OCI-LY7 (cell line): ENCODE results near the gene CYP17A1. TPM values are rescaled to one million over a fixed set of nuclear protein-coding genes. Genes with fewer than 3 reads are reported as not detected.

Experiments
- BruUV-seq: library from RNA; stranded (reverse); fragments of 400-500 nt; replicated peaks from 2 replicates; lab custom pipeline; 2021; lab: Mats Ljungman, UMichigan
- CTCF ChIA-PET: fragments of 300-600 bp; sonication (Branson Sonifier 250); formaldehyde crosslinking; loops from one replicate; lab custom pipeline; 2022; ENCODE audit warnings: antibody characterized with exemption; ENCODE audit not compliant: unreplicated experiment; lab: Charles Lee
- POLR2A ChIA-PET: fragments of 300-600 bp; sonication (Branson Sonifier 250); formaldehyde crosslinking; loops from one replicate; lab custom pipeline; 2022; ENCODE audit warnings: antibody characterized with exemption; lab: Charles Lee
- DNase-seq: peaks from one replicate; pipeline ENCODE4 v3.0.0-alpha.2; 2015; ENCODE audit warnings: low spot score
- H2AFZ ChIP-seq: fragments of 200-600 bp; sonication (generic), shearing (Covaris generic); 2 replicates; pipeline ENCODE4 v1.6.1; 2014; ENCODE audit warnings: mild to moderate bottlenecking, antibody characterized with exemption, low read length, moderate library complexity
- H3K27ac ChIP-seq: fragments of 200-600 bp; sonication (generic); 2 replicates; pipeline ENCODE4 v1.5.1; 2014; ENCODE audit warnings: mixed run types, low read depth, mild to moderate bottlenecking, moderate library complexity, low read length, inconsistent platforms; ENCODE audit not compliant: poor library complexity, severe bottlenecking
- H3K36me3 ChIP-seq: fragments of 200-600 bp; sonication (generic); 2 replicates; pipeline ENCODE4 v1.6.1; 2014; ENCODE audit warnings: mild to moderate bottlenecking, antibody characterized with exemption, low read length, moderate library complexity, mixed read lengths; ENCODE audit not compliant: insufficient read depth
- H3K4me1 ChIP-seq: fragments of 200-600 bp; sonication (generic); 2 replicates; pipeline ENCODE4 v1.5.1; 2014; ENCODE audit warnings: mild to moderate bottlenecking, low read length; ENCODE audit not compliant: insufficient read depth, poor library complexity, severe bottlenecking
- H3K4me2 ChIP-seq: fragments of 200-600 bp; sonication (generic); 2 replicates; pipeline ENCODE4 v1.6.1; 2014; ENCODE audit warnings: mild to moderate bottlenecking, low read length
- H3K4me3 ChIP-seq: fragments of 200-600 bp; sonication (generic); 2 replicates; pipeline ENCODE4 v1.5.1; 2014; ENCODE audit warnings: mild to moderate bottlenecking, low read depth, low read length; ENCODE audit not compliant: poor library complexity, severe bottlenecking
- H3K79me2 ChIP-seq: fragments of 200-600 bp; sonication (generic); 2 replicates; pipeline ENCODE4 v1.6.1; 2016; ENCODE audit warnings: low read depth, mild to moderate bottlenecking, low read length, moderate library complexity, mixed read lengths; ENCODE audit not compliant: insufficient read depth
- H3K9me2 ChIP-seq: fragments of 200-600 bp; sonication (generic); 2 replicates; pipeline ENCODE4 v1.6.1; 2016; ENCODE audit warnings: mild to moderate bottlenecking, low read length, mixed read lengths; ENCODE audit not compliant: insufficient read depth
- H3K9me3 ChIP-seq: fragments of 200-600 bp; sonication (generic); 2 replicates; pipeline ENCODE4 v1.6.1; 2014; ENCODE audit warnings: mild to moderate bottlenecking, mixed run types, low read length, mixed read lengths
- H4K20me1 ChIP-seq: fragments of 200-600 bp; sonication (generic); 2 replicates; pipeline ENCODE4 v1.6.1; 2014; ENCODE audit warnings: mild to moderate bottlenecking, antibody characterized with exemption, low read length, moderate library complexity, mixed read lengths; ENCODE audit not compliant: insufficient read depth
- EZH2phosphoT487 ChIP-seq: fragments of 200-600 bp; sonication (generic); IDR thresholded peaks from 2 replicates; pipeline ENCODE4 v1.6.1; 2018; ENCODE audit warnings: low read depth, borderline replicate concordance, mild to moderate bottlenecking, mixed run types, antibody characterized with exemption, low read length, moderate library complexity, mixed read lengths
- intact Hi-C: fragments of 100-400 bp; cut with micrococcal nuclease; formaldehyde crosslinking; loops from one replicate; pipeline ENCODE4 v1.10.0; 2022; ENCODE audit not compliant: unreplicated experiment
- total RNA-seq, 2 experiments: library from RNA; depleted of rRNA in 1 of 2; stranded (reverse); fragments of >200 nt in 1 of 2; shearing (Covaris generic) in 1 of 2; gene quantifications; 2 replicates each; pipeline ENCODE4 v1.2.3, GENCODE V29; 2014 to 2022
- TF ChIP-seq, protein P1 (sequence below): fragments of 200-600 bp; sonication (generic); conservative IDR thresholded peaks from 2 replicates; pipeline ENCODE4 v1.5.1; 2014; ENCODE audit warnings: mild to moderate bottlenecking, antibody characterized with exemption, low read length, moderate library complexity, mixed read lengths

Gene CYP17A1
- total RNA-seq, 2 experiments from 2014 or later = not detected

DNA sequence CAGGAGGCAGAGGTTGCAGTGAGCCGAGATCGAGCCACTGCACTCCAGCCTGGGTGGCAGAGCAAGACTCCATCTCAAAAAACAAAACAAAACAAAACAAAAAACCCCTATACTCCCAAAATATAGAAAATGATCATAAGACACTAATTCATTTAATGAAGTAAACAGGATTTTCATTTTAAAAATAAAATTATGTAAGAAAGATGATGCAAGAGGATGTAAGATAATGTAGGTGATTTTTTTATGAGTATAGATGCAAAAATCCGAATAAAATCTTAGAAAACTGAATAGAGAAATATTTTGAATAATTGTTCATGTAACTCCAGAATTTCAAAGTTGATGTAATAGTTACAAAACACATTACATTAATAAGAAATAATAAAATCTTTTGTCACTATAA is 28.4 kb upstream of the CYP17A1 start:
- no TSS peak for BruUV-seq
- DNase-seq = no peak
- H3K27ac ChIP-seq = no peak overlapping the region
- POLR2A ChIA-PET = interaction anchor here (0.9 to 1.4 kb wide), 2 partner anchors 10 to 12 kb away, joined by 4 to 5 read pairs; no protein-coding TSS in a partner anchor
- H4K20me1 ChIP-seq = no peaks in the 10 kb centered on the region
- no peaks in the 10 kb centered on the region for H3K79me2 ChIP-seq
- intact Hi-C loops = no loop called here
- no peaks in the 10 kb centered on the region for H3K9me2 ChIP-seq
- no peaks in the 10 kb centered on the region for H3K9me3 ChIP-seq
- TF ChIP-seq EZH2phosphoT487 = no peak
- TF ChIP-seq, protein P1, sequence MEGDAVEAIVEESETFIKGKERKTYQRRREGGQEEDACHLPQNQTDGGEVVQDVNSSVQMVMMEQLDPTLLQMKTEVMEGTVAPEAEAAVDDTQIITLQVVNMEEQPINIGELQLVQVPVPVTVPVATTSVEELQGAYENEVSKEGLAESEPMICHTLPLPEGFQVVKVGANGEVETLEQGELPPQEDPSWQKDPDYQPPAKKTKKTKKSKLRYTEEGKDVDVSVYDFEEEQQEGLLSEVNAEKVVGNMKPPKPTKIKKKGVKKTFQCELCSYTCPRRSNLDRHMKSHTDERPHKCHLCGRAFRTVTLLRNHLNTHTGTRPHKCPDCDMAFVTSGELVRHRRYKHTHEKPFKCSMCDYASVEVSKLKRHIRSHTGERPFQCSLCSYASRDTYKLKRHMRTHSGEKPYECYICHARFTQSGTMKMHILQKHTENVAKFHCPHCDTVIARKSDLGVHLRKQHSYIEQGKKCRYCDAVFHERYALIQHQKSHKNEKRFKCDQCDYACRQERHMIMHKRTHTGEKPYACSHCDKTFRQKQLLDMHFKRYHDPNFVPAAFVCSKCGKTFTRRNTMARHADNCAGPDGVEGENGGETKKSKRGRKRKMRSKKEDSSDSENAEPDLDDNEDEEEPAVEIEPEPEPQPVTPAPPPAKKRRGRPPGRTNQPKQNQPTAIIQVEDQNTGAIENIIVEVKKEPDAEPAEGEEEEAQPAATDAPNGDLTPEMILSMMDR = no peak
- no peaks in the 10 kb centered on the region for H3K4me1 ChIP-seq
- CTCF ChIA-PET = no interaction called here
- no peak overlapping the region for H3K4me2 ChIP-seq
- H3K4me3 ChIP-seq = no peak overlapping the region
- H2AFZ ChIP-seq = no peak overlapping the region
- H3K36me3 ChIP-seq = no peaks in the 10 kb centered on the region; the same call in 1 of the 2 replicates

DNA sequence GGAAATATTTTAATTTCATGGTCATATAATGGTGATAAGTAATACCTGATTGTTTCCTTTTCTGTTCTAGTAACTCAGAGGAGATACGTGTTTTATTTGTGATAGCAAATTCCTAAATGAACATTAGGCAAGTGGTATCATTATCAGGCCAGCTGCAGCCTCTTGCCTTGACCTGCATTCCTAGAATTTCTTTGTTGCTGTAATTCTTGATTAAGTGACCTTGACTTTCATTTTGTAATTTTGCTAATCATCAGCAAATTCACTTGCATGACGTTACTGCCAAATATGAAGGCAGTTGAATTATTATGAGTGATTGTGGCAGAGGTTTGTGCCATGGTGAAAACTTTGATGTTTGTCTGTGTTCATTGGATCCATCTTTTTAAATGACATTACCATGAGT is 26.4 kb upstream of the CYP17A1 start:
- DNase-seq = no peak
- Histone ChIP-seq H3K9me3 (no peaks in the 10 kb centered on the region), H3K27ac (no peak overlapping the region), H3K79me2 (no peaks in the 10 kb centered on the region), H2AFZ (no peak overlapping the region), H3K36me3 (no peaks in the 10 kb centered on the region; the same call in 1 of the 2 replicates), H3K4me2 (no peak overlapping the region), H4K20me1 (no peaks in the 10 kb centered on the region), H3K4me1 (no peaks in the 10 kb centered on the region), H3K9me2 (no peaks in the 10 kb centered on the region), H3K4me3 (no peak overlapping the region)
- POLR2A ChIA-PET = interaction anchor here (0.7 to 1.1 kb wide), 3 partner anchors 8 to 185 kb away, joined by 3 read pairs; no protein-coding TSS in a partner anchor
- CTCF ChIA-PET = no interaction called here
- intact Hi-C loops = no loop called here
- BruUV-seq = no TSS peak
- TF ChIP-seq EZH2phosphoT487 = no peak
- TF ChIP-seq, protein P1 = no peak

DNA sequence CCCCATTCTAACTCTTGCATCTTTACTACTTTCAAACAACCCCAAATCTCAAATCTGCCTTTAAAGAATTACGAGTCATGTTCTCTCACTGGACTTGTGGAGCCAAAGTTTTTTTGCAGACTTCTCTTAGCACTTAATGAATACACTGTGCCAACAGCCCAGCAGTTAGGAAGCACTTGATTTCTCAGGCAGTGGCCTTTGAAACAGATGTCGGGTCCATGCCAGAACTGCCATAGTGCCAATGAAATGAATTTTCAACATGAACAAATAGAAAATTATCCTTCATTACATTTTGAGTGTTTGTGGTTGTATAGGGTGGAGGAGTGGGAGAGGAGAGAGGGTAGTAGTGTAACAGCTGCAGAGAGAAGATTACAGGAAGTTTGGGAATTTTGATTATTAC is 22.7 kb upstream of the CYP17A1 start:
- intact Hi-C loops = no loop called here
- TF ChIP-seq, protein P1 = no peak
- no peak for TF ChIP-seq EZH2phosphoT487
- BruUV-seq = no TSS peak
- DNase-seq = no peak
- Histone ChIP-seq H3K36me3 (no peaks in the 10 kb centered on the region; the same call in 1 of the 2 replicates), H4K20me1 (no peaks in the 10 kb centered on the region), H3K4me2 (no peak overlapping the region), H2AFZ (no peak overlapping the region), H3K27ac (no peak overlapping the region), H3K79me2 (peaks cover 1% of the 10 kb centered on the region; the same call in 1 of the 2 replicates), H3K4me1 (no peaks in the 10 kb centered on the region), H3K9me3 (no peaks in the 10 kb centered on the region), H3K4me3 (no peak overlapping the region), H3K9me2 (no peaks in the 10 kb centered on the region)
- CTCF ChIA-PET = no interaction called here
- POLR2A ChIA-PET = interaction anchor here (0.6 kb wide), 1 partner anchor 524 kb away, joined by 5 read pairs; no protein-coding TSS in a partner anchor
